ENCODE data around the gene KLF7. TPM values are rescaled to one million over a fixed set of nuclear protein-coding genes. Genes with fewer than 3 reads are reported as not detected.

KLF7 gene
- total and polyA plus RNA-seq, 8 donors: 14.8 to 41.8 (median 18.2) TPM

DNA sequence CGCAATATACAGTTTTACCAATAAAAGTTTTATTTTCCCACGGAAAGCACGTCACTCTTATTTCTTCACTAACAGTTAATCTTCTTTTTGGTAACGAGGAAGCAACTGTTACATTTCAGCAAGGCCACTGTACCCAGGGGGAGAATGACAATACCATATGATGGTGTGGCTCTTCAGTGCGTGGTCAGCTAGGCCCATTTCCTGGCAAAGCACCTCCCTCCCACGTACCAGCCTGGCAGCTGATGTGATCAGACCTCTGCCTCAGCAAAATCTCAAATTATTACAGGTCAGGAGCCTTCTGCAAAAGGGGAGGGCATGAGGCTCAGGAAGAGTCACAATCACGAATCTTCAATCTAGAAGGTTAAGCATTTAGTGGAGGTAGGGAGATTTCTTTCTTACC, 55.4 kb downstream of the KLF7 start:
- Histone ChIP-seq H3K4me3 (no peak overlapping the region), H3K27ac (peak overlapping the region in 1 of 2 donors; percentile 75), H3K4me1 (peaks cover 0 to 30% of the 10 kb centered on the region in 2 donors), H3K36me3 (peaks cover 0 to 20% of the 10 kb centered on the region in 2 donors), H3K27me3 (no peaks in the 10 kb centered on the region), H3K9me3 (no peaks in the 10 kb centered on the region)
- TF ChIP-seq, protein P1, sequence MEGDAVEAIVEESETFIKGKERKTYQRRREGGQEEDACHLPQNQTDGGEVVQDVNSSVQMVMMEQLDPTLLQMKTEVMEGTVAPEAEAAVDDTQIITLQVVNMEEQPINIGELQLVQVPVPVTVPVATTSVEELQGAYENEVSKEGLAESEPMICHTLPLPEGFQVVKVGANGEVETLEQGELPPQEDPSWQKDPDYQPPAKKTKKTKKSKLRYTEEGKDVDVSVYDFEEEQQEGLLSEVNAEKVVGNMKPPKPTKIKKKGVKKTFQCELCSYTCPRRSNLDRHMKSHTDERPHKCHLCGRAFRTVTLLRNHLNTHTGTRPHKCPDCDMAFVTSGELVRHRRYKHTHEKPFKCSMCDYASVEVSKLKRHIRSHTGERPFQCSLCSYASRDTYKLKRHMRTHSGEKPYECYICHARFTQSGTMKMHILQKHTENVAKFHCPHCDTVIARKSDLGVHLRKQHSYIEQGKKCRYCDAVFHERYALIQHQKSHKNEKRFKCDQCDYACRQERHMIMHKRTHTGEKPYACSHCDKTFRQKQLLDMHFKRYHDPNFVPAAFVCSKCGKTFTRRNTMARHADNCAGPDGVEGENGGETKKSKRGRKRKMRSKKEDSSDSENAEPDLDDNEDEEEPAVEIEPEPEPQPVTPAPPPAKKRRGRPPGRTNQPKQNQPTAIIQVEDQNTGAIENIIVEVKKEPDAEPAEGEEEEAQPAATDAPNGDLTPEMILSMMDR (IDR thresholded peaks at IDR 0.05): no peak
- no peak for ATAC-seq
- intact Hi-C loops (cut with DNase I): no loop called here
- no peak for DNase-seq

DNA sequence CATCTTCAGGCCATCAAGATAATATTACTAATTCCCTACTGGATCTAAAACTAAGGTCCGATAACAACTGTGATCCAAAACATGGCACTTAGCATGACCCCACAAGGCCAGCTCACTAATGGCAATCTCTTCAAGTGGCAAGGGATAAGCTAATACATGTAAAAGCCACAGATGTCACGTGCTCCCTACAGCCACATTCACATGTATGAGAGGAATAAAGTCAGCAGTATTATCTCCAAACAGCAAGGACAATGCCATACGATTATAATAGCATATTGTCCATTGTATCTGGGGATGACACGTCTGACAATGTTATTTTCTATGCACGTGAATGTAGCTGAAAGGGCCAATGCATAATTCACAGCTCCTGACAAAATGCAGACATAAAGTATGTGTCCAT, 56.0 kb downstream of the KLF7 start:
- no peak for ATAC-seq
- H3K4me3 ChIP-seq: no peak overlapping the region
- DNase-seq: no peak
- TF ChIP-seq, protein P1 (IDR thresholded peaks at IDR 0.05): no peak
- intact Hi-C loops (cut with DNase I): no loop called here
- peaks cover 0 to 25% of the 10 kb centered on the region in 2 donors for H3K36me3 ChIP-seq
- no peaks in the 10 kb centered on the region for H3K9me3 ChIP-seq
- H3K4me1 ChIP-seq: peaks cover 0 to 30% of the 10 kb centered on the region in 2 donors
- peak overlapping the region in 1 of 2 donors; percentile 75 for H3K27ac ChIP-seq
- no peaks in the 10 kb centered on the region for H3K27me3 ChIP-seq

DNA sequence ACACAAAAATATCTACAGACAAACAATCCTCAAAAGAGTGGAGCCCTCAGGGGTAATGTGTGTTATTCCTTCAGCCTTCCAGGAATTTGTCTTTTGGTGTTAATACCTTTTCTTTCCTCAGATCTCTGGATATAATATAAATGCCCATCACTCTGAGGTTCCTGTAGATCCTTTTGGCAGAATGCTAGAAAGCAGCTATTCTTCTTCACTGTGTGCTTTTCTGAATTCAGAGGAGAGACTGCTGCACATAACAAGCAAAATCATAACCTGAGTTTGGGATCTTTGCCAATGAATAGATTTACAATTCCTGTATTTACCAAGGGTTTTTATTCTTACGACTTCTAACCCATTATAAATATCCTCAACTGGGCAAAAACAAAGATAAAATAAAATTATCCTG, 57.3 kb downstream of the KLF7 start:
- no peaks in the 10 kb centered on the region for H3K9me3 ChIP-seq
- ATAC-seq (no peak), DNase-seq (no peak)
- TF ChIP-seq, protein P1 (IDR thresholded peaks at IDR 0.05): no peak
- H3K36me3 ChIP-seq: peaks cover 0 to 28% of the 10 kb centered on the region in 2 donors
- intact Hi-C loops (cut with DNase I): no loop called here
- H3K4me1 ChIP-seq: peaks cover 0 to 30% of the 10 kb centered on the region in 2 donors
- peak overlapping the region in 1 of 2 donors; percentile 31 for H3K27ac ChIP-seq
- no peaks in the 10 kb centered on the region for H3K27me3 ChIP-seq
- no peak overlapping the region for H3K4me3 ChIP-seq

DNA sequence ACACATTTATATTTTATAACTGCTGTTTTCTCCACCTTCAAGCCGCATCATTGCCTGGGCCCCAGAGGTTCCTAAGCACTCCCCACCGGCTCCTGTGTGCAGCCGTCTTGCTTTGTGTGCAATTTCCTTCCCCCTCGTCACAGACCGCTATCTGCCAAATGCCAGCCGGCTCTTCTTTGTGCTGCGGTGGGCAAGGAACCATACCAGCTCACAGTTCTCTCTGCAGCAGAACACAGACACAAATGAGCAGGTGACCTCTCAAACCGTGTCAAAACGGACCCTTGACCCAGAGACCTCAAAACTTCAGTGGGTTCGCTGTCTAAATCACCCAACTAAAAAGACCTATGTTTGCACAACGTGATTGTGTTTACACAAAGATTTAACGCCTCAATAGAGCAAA, 58.2 kb downstream of the KLF7 start:
- H3K27ac ChIP-seq: peak overlapping the region in 1 of 2 donors; percentile 31
- TF ChIP-seq, protein P1 (IDR thresholded peaks at IDR 0.05): no peak
- DNase-seq (peak in 1 of 4 donors; percentile 75), ATAC-seq (peak; percentile 37)
- intact Hi-C loops (cut with DNase I): no loop called here
- no peaks in the 10 kb centered on the region for H3K9me3 ChIP-seq
- peaks cover 0 to 30% of the 10 kb centered on the region in 2 donors for H3K4me1 ChIP-seq
- no peaks in the 10 kb centered on the region for H3K27me3 ChIP-seq
- H3K4me3 ChIP-seq: no peak overlapping the region
- H3K36me3 ChIP-seq: peaks cover 0 to 28% of the 10 kb centered on the region in 2 donors

DNA sequence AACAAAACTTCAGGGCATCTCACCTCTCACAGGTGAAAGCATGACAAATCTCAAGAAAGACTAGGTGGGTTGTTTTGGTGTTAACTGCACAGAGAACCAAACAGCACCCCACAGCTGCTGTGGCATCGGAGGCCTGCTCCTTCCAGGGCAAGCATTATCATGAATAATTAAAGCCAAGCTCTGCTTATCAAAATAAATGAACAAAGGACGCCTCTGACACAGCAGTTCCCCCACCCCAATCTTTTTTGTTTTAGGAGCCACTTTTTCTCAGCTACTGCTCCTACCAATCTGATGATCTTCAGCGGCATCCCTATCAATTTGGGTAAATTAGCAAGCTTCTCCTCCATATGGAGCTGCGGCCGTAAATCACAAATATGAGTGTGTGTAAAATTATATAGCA, 58.6 kb downstream of the KLF7 start:
- Histone ChIP-seq H3K4me3 (no peak overlapping the region), H3K27ac (peak overlapping the region in 1 of 2 donors; percentile 31), H3K9me3 (no peaks in the 10 kb centered on the region), H3K36me3 (peaks cover 0 to 28% of the 10 kb centered on the region in 2 donors), H3K27me3 (no peaks in the 10 kb centered on the region), H3K4me1 (peaks cover 0 to 30% of the 10 kb centered on the region in 2 donors)
- TF ChIP-seq, protein P1 (IDR thresholded peaks at IDR 0.05): no peak
- ATAC-seq (no peak), DNase-seq (no peak)
- intact Hi-C loops (cut with DNase I): no loop called here

Measured in left lung (tissue), 10 donors.